Head of caudate nucleus (tissue), 42 donors: ENCODE results near the gene HECTD2.
A peak's percentile ranks its signal among the peaks of the same experiment; 100 is the strongest.
"Not testable (repeated sequence)": the region's sequence is repeated elsewhere in the genome, so short reads cannot be mapped to it uniquely, and the experiment has no call there.

Source experiments
- DNase-seq, 42 donors: peaks; one replicate each; pipeline versions ENCODE4 v3.0.0 to v3.0.0-alpha.2; 2020 to 2021; ENCODE audit warnings: mixed read lengths in 7 of 42
- intact Hi-C: fragments of 100-400 bp; cut with DNase I; formaldehyde crosslinking; loops from one replicate; pipeline ENCODE4 v1.15.0; 2022

Gene HECTD2

GRCh38 chr10:91409069-91409868, 875 bp upstream of the HECTD2 start:
- intact Hi-C loops, result no loop called here
- DNase-seq, result peak; percentile 55 to 88 (median 75)

GRCh38 chr10:91410638-91411371, 661 bp downstream of the HECTD2 start:
- intact Hi-C loops, result no loop called here

GRCh38 chr10:91411621-91412020, 1.5 kb downstream of the HECTD2 start:
- intact Hi-C loops, result no loop called here
- DNase-seq, result no peak

More at GRCh38 chr10:91410638-91411371, 661 bp downstream of the HECTD2 start:
- peak; percentile 8 to 70 (median 36) for DNase-seq

- intact Hi-C loops, result no loop called here
- DNase-seq, result peak in 5 of 42 donors; percentile 14 to 51 (median 27)
Measured at GRCh38 chr10:91412354-91413087, 2.4 kb downstream of the HECTD2 start.

GRCh38 chr10:91415816-91416215, 5.7 kb downstream of the HECTD2 start:
- no peak for DNase-seq
- intact Hi-C loops, result no loop called here

GRCh38 chr10:91416339-91416855, 6.3 kb downstream of the HECTD2 start:
- intact Hi-C loops, result no loop called here
- no peak for DNase-seq

- no peak for DNase-seq
- intact Hi-C loops, result no loop called here
Measured at GRCh38 chr10:91418416-91418815, 8.3 kb downstream of the HECTD2 start.

- intact Hi-C loops, result no loop called here
- no peak for DNase-seq
Measured at GRCh38 chr10:91420868-91421267, 10.7 kb downstream of the HECTD2 start.

- no peak for DNase-seq
- intact Hi-C loops, result no loop called here
Measured at GRCh38 chr10:91422915-91423314, 12.8 kb downstream of the HECTD2 start.

- no peak for DNase-seq
- intact Hi-C loops, result no loop called here
Measured at GRCh38 chr10:91424016-91424415, 13.9 kb downstream of the HECTD2 start.

GRCh38 chr10:91432175-91432574, 22.0 kb downstream of the HECTD2 start:
- intact Hi-C loops, result no loop called here
- DNase-seq, result peak in 25 of 42 donors; percentile 3 to 73 (median 41)

- intact Hi-C loops, result no loop called here
- DNase-seq, result no peak
Measured at GRCh38 chr10:91433620-91434019, 23.5 kb downstream of the HECTD2 start.

- no peak for DNase-seq
- intact Hi-C loops, result no loop called here
Measured at GRCh38 chr10:91434041-91434440, 23.9 kb downstream of the HECTD2 start.

GRCh38 chr10:91435241-91435640, 25.1 kb downstream of the HECTD2 start:
- no peak for DNase-seq
- intact Hi-C loops, result no loop called here

GRCh38 chr10:91438228-91438627, 28.1 kb downstream of the HECTD2 start:
- intact Hi-C loops, DNase-seq: not testable (repeated sequence)

- intact Hi-C loops, result no loop called here
- DNase-seq, result no peak
Measured at GRCh38 chr10:91444211-91445182, 34.4 kb downstream of the HECTD2 start.

GRCh38 chr10:91452063-91452462, 41.9 kb downstream of the HECTD2 start:
- no peak for DNase-seq
- intact Hi-C loops, result no loop called here

GRCh38 chr10:91453535-91453934, 43.4 kb downstream of the HECTD2 start:
- no peak for DNase-seq
- intact Hi-C loops, result no loop called here
